IPS-15b (cell line): ENCODE results near the gene MCM7.
"Not testable (repeated sequence)": the region's sequence is repeated elsewhere in the genome, so short reads cannot be mapped to it uniquely, and the experiment has no call there.

Experiments used
- H3K27me3 ChIP-seq: one replicate; pipeline ENCODE4 v1.6.1; 2013; ENCODE audit warnings: low read length; ENCODE audit not compliant: control insufficient read depth, insufficient read depth
- H3K36me3 ChIP-seq: one replicate; pipeline ENCODE4 v1.6.1; 2013; ENCODE audit warnings: low read length; ENCODE audit not compliant: control insufficient read depth, insufficient read depth
- H3K4me1 ChIP-seq: one replicate; pipeline ENCODE4 v1.6.1; 2013; ENCODE audit warnings: mild to moderate bottlenecking, low read length; ENCODE audit not compliant: control insufficient read depth, insufficient read depth
- H3K4me3 ChIP-seq: one replicate; pipeline ENCODE4 v1.5.1; 2013; ENCODE audit warnings: low read depth, low read length
- H3K9ac ChIP-seq: one replicate; pipeline ENCODE4 v1.6.1; 2013; ENCODE audit warnings: low read depth, mild to moderate bottlenecking, low read length
- H3K9me3 ChIP-seq: one replicate; pipeline ENCODE4 v1.6.1; 2013; ENCODE audit warnings: mild to moderate bottlenecking, low read length; ENCODE audit not compliant: control insufficient read depth, insufficient read depth

Gene MCM7

GRCh38 chr7:100101016-100101862 lies at the start of gene MCM7, which contains the start of gene AP4M1:
Gene MCM7, minus strand, starts transcription at chr7:100101397. Its CDS starts 103 bp downstream, at chr7:100101294.
Gene AP4M1, plus strand, starts transcription at chr7:100101643. Its CDS starts 72 bp downstream, at chr7:100101715.
- no peaks in the 10 kb centered on the region for H3K27me3 ChIP-seq
- peak within 1 kb of the TSS; percentile 99 for H3K9ac ChIP-seq
- H3K4me3 ChIP-seq, result peak within 1 kb of the TSS; percentile 94
- no peaks in the 10 kb centered on the region for H3K4me1 ChIP-seq
- H3K36me3 ChIP-seq, result peaks cover 50% of the 10 kb centered on the region
- no peaks in the 10 kb centered on the region for H3K9me3 ChIP-seq

- H3K27me3 ChIP-seq, result no peaks in the 10 kb centered on the region
- H3K9me3 ChIP-seq, result no peaks in the 10 kb centered on the region
- peak within 1 kb of the TSS; percentile 98 for H3K4me3 ChIP-seq
Observed at GRCh38 chr7:100148559-100149328, 47.5 kb upstream of the MCM7 start, which contains the start of gene LAMTOR4. Gene LAMTOR4, plus strand, starts transcription at chr7:100148918. Its CDS starts 55 bp downstream, at chr7:100148973.

GRCh38 chr7:100148225-100148558 lies 47.0 kb upstream of the MCM7 start:
- Histone ChIP-seq H3K9ac (peak overlapping the region; percentile 37), H3K9me3 (no peaks in the 10 kb centered on the region), H3K4me1 (peaks cover 8% of the 10 kb centered on the region), H3K4me3 (peak overlapping the region; percentile 40), H3K27me3 (no peaks in the 10 kb centered on the region), H3K36me3 (peaks cover 2% of the 10 kb centered on the region)

More at GRCh38 chr7:100148559-100149328, 47.5 kb upstream of the MCM7 start, which contains the start of gene LAMTOR4:
- peaks cover 7% of the 10 kb centered on the region for H3K36me3 ChIP-seq
- peaks cover 8% of the 10 kb centered on the region for H3K4me1 ChIP-seq
- peak within 1 kb of the TSS; percentile 84 for H3K9ac ChIP-seq

GRCh38 chr7:100147278-100147677 lies 46.1 kb upstream of the MCM7 start:
- no peak overlapping the region for H3K4me3 ChIP-seq
- peaks cover 5% of the 10 kb centered on the region for H3K4me1 ChIP-seq
- H3K27me3 ChIP-seq, result no peaks in the 10 kb centered on the region
- no peaks in the 10 kb centered on the region for H3K9me3 ChIP-seq
- no peak overlapping the region for H3K9ac ChIP-seq
- no peaks in the 10 kb centered on the region for H3K36me3 ChIP-seq

- not testable (repeated sequence) for H3K9ac ChIP-seq, H3K36me3 ChIP-seq, H3K27me3 ChIP-seq, H3K4me3 ChIP-seq, H3K4me1 ChIP-seq, H3K9me3 ChIP-seq
Observed at GRCh38 chr7:100146350-100146749, 45.2 kb upstream of the MCM7 start.

- Histone ChIP-seq H3K27me3 (no peaks in the 10 kb centered on the region), H3K9ac (no peak overlapping the region), H3K4me1 (no peaks in the 10 kb centered on the region), H3K4me3 (no peak overlapping the region), H3K9me3 (no peaks in the 10 kb centered on the region), H3K36me3 (no peaks in the 10 kb centered on the region)
Observed at GRCh38 chr7:100142461-100142860, 41.3 kb upstream of the MCM7 start.

GRCh38 chr7:100141555-100141949 lies 40.4 kb upstream of the MCM7 start:
- H3K4me1 ChIP-seq, result no peaks in the 10 kb centered on the region
- no peaks in the 10 kb centered on the region for H3K9me3 ChIP-seq
- no peak overlapping the region for H3K4me3 ChIP-seq
- H3K9ac ChIP-seq, result no peak overlapping the region
- H3K27me3 ChIP-seq, result no peaks in the 10 kb centered on the region
- no peaks in the 10 kb centered on the region for H3K36me3 ChIP-seq

GRCh38 chr7:100137851-100138760 lies 36.9 kb upstream of the MCM7 start:
- Histone ChIP-seq H3K4me1 (no peaks in the 10 kb centered on the region), H3K36me3 (no peaks in the 10 kb centered on the region), H3K27me3 (no peaks in the 10 kb centered on the region), H3K9ac (no peak overlapping the region), H3K9me3 (no peaks in the 10 kb centered on the region), H3K4me3 (no peak overlapping the region)

GRCh38 chr7:100132697-100133151 lies 31.5 kb upstream of the MCM7 start:
- no peak overlapping the region for H3K9ac ChIP-seq
- peaks cover 16% of the 10 kb centered on the region for H3K27me3 ChIP-seq
- H3K4me3 ChIP-seq, result no peak overlapping the region
- no peaks in the 10 kb centered on the region for H3K36me3 ChIP-seq
- H3K4me1 ChIP-seq, result no peaks in the 10 kb centered on the region
- no peaks in the 10 kb centered on the region for H3K9me3 ChIP-seq

GRCh38 chr7:100132126-100132525 lies 30.9 kb upstream of the MCM7 start:
- H3K27me3 ChIP-seq, result peaks cover 17% of the 10 kb centered on the region
- H3K4me1 ChIP-seq, result no peaks in the 10 kb centered on the region
- H3K9me3 ChIP-seq, result no peaks in the 10 kb centered on the region
- H3K4me3 ChIP-seq, result no peak overlapping the region
- H3K9ac ChIP-seq, result no peak overlapping the region
- no peaks in the 10 kb centered on the region for H3K36me3 ChIP-seq
